ENCODE results near the gene RANBP17. TPM values are rescaled to one million over a fixed set of nuclear protein-coding genes. Genes with fewer than 3 reads are reported as not detected.

Gene RANBP17
- total and polyA plus RNA-seq, 9 of the 15 experiments (the other 6 are each of a cell fraction or from before 2014, with no cell fraction given) = not detected

GRCh38 chr5:171258737-171259415 is 397.1 kb downstream of the RANBP17 start (continued):
- TF ChIP-seq, protein P1, sequence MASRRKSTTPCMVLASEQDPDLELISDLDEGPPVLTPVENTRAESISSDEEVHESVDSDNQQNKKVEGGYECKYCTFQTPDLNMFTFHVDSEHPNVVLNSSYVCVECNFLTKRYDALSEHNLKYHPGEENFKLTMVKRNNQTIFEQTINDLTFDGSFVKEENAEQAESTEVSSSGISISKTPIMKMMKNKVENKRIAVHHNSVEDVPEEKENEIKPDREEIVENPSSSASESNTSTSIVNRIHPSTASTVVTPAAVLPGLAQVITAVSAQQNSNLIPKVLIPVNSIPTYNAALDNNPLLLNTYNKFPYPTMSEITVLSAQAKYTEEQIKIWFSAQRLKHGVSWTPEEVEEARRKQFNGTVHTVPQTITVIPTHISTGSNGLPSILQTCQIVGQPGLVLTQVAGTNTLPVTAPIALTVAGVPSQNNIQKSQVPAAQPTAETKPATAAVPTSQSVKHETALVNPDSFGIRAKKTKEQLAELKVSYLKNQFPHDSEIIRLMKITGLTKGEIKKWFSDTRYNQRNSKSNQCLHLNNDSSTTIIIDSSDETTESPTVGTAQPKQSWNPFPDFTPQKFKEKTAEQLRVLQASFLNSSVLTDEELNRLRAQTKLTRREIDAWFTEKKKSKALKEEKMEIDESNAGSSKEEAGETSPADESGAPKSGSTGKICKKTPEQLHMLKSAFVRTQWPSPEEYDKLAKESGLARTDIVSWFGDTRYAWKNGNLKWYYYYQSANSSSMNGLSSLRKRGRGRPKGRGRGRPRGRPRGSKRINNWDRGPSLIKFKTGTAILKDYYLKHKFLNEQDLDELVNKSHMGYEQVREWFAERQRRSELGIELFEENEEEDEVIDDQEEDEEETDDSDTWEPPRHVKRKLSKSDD (conservative IDR thresholded peaks at IDR 0.05; ENCODE audit: low read length) = no peak
- TF ChIP-seq PTTG1 (tag; IDR thresholded peaks at IDR 0.05; ENCODE audit: low read depth) = no peak
- no peak for TF ChIP-seq MAFG (tag; conservative IDR thresholded peaks at IDR 0.05)
- TF ChIP-seq, protein P2, sequence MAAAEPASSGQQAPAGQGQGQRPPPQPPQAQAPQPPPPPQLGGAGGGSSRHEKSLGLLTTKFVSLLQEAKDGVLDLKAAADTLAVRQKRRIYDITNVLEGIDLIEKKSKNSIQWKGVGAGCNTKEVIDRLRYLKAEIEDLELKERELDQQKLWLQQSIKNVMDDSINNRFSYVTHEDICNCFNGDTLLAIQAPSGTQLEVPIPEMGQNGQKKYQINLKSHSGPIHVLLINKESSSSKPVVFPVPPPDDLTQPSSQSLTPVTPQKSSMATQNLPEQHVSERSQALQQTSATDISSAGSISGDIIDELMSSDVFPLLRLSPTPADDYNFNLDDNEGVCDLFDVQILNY (CRISPR knock-in tag; IDR thresholded peaks at IDR 0.05) = no peak
- TF ChIP-seq, protein P3, sequence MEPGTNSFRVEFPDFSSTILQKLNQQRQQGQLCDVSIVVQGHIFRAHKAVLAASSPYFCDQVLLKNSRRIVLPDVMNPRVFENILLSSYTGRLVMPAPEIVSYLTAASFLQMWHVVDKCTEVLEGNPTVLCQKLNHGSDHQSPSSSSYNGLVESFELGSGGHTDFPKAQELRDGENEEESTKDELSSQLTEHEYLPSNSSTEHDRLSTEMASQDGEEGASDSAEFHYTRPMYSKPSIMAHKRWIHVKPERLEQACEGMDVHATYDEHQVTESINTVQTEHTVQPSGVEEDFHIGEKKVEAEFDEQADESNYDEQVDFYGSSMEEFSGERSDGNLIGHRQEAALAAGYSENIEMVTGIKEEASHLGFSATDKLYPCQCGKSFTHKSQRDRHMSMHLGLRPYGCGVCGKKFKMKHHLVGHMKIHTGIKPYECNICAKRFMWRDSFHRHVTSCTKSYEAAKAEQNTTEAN (CRISPR knock-in tag; IDR thresholded peaks at IDR 0.05) = no peak
- no peak for TF ChIP-seq ZNF77 (CRISPR knock-in tag; IDR thresholded peaks at IDR 0.05)
- TF ChIP-seq RAD21 (CRISPR knock-in tag; conservative IDR thresholded peaks at IDR 0.05 in 1 of 2, IDR thresholded peaks at IDR 0.05 in 1 of 2) = no peak

Measured in K562 (cell line).